Measurements from ENCODE around the gene TAL1.

Gene TAL1

GRCh38 chr1:47189844-47190508 is 42.0 kb downstream of the TAL1 start, which contains the start of gene PDZK1IP1:
PDZK1IP1 (minus strand) TSS chr1:47190036; CDS start chr1:47189932, 104 bp downstream.
- in situ Hi-C loops (cut with MboI; ENCODE audit: low sequenced_read_pairs) = no loop called here

- in situ Hi-C loops (cut with MboI; ENCODE audit: low sequenced_read_pairs) = no loop called here
Observed at GRCh38 chr1:47188791-47189785, 42.9 kb downstream of the TAL1 start.

GRCh38 chr1:47187926-47188250 is 44.1 kb downstream of the TAL1 start:
- in situ Hi-C loops (cut with MboI; ENCODE audit: low sequenced_read_pairs) = no loop called here

GRCh38 chr1:47187231-47187925 is 44.6 kb downstream of the TAL1 start:
- in situ Hi-C loops (cut with MboI; ENCODE audit: low sequenced_read_pairs) = no loop called here

- in situ Hi-C loops (cut with MboI; ENCODE audit: low sequenced_read_pairs) = no loop called here
Observed at GRCh38 chr1:47186267-47187185, 45.5 kb downstream of the TAL1 start.

GRCh38 chr1:47184822-47185677 is 47.0 kb downstream of the TAL1 start:
- in situ Hi-C loops (cut with MboI; ENCODE audit: low sequenced_read_pairs) = no loop called here

- in situ Hi-C loops (cut with MboI; ENCODE audit: low sequenced_read_pairs) = no loop called here
Observed at GRCh38 chr1:47184090-47184821, 47.8 kb downstream of the TAL1 start.

GRCh38 chr1:47183308-47184089 is 48.5 kb downstream of the TAL1 start:
- in situ Hi-C loops (cut with MboI; ENCODE audit: low sequenced_read_pairs) = no loop called here

GRCh38 chr1:47182676-47183235 is 49.3 kb downstream of the TAL1 start:
- in situ Hi-C loops (cut with MboI; ENCODE audit: low sequenced_read_pairs) = no loop called here

- in situ Hi-C loops (cut with MboI; ENCODE audit: low sequenced_read_pairs) = no loop called here
Observed at GRCh38 chr1:47181955-47182675, 49.9 kb downstream of the TAL1 start.

- in situ Hi-C loops (cut with MboI; ENCODE audit: low sequenced_read_pairs) = no loop called here
Observed at GRCh38 chr1:47181095-47181954, 50.7 kb downstream of the TAL1 start.

GRCh38 chr1:47180603-47181094 is 51.4 kb downstream of the TAL1 start:
- in situ Hi-C loops (cut with MboI; ENCODE audit: low sequenced_read_pairs) = no loop called here

GRCh38 chr1:47179988-47180563 is 51.9 kb downstream of the TAL1 start:
- in situ Hi-C loops (cut with MboI; ENCODE audit: low sequenced_read_pairs) = no loop called here

- in situ Hi-C loops (cut with MboI; ENCODE audit: low sequenced_read_pairs) = no loop called here
Observed at GRCh38 chr1:47179017-47179987, 52.7 kb downstream of the TAL1 start.

All from HL-60/S4 treated with phorbol 12-myristate 13-acetate at 8.2 ng/mL for 4 days and 3 days (cell line).